Caki2 (cell line): Measurements from ENCODE around the gene FAM163B. TPM values are rescaled to one million over a fixed set of nuclear protein-coding genes. Genes with fewer than 3 reads are reported as not detected.
A peak's percentile ranks its signal among the peaks of the same experiment; 100 is the strongest.

Source experiments
- DNase-seq: peaks from one replicate; pipeline ENCODE4 v3.0.0-alpha.2; 2015; ENCODE audit warnings: low read depth
- in situ Hi-C: cut with HindIII; loops from 2 replicates; pipeline ENCODE4 v1.10.0; 2016; ENCODE audit warnings: low sequenced_read_pairs, low pct_unique_long_range_greater_than_20kb, mixed read lengths
- total RNA-seq: library from RNA; depleted of rRNA; stranded (reverse); fragments of >200 nt; shearing (Covaris generic); gene quantifications from 2 replicates; pipeline ENCODE4 v1.2.3, GENCODE V29; 2014; ENCODE audit warnings: low replicate concordance

Gene FAM163B
- total RNA-seq, 1 experiment from 2014 or later = not detected

GRCh38 chr9:133543772-133544467 lies 65.3 kb downstream of the FAM163B start:
- in situ Hi-C loops = no loop called here

GRCh38 chr9:133542002-133542401 lies 67.2 kb downstream of the FAM163B start:
- in situ Hi-C loops = no loop called here
- no peak for DNase-seq

More at GRCh38 chr9:133543772-133544467, 65.3 kb downstream of the FAM163B start:
- DNase-seq = no peak

GRCh38 chr9:133540698-133541025 lies 68.5 kb downstream of the FAM163B start:
- no peak for DNase-seq
- in situ Hi-C loops = no loop called here

- in situ Hi-C loops = no loop called here
- no peak for DNase-seq
Observed at GRCh38 chr9:133539991-133540697, 69.0 kb downstream of the FAM163B start.

- in situ Hi-C loops = no loop called here
- no peak for DNase-seq
Observed at GRCh38 chr9:133538851-133539833, 70.0 kb downstream of the FAM163B start.

GRCh38 chr9:133538176-133538575 lies 71.0 kb downstream of the FAM163B start:
- DNase-seq = no peak
- in situ Hi-C loops = no loop called here

GRCh38 chr9:133537257-133537656 lies 71.9 kb downstream of the FAM163B start:
- in situ Hi-C loops = no loop called here
- no peak for DNase-seq

GRCh38 chr9:133536536-133536935 lies 72.7 kb downstream of the FAM163B start:
- in situ Hi-C loops = no loop called here
- DNase-seq = no peak

- DNase-seq = no peak
- in situ Hi-C loops = no loop called here
Observed at GRCh38 chr9:133536080-133536479, 73.1 kb downstream of the FAM163B start.

GRCh38 chr9:133535306-133535877 lies 73.8 kb downstream of the FAM163B start:
- no peak for DNase-seq
- in situ Hi-C loops = no loop called here

- in situ Hi-C loops = no loop called here
- DNase-seq = no peak
Observed at GRCh38 chr9:133534346-133535291, 74.6 kb downstream of the FAM163B start, which contains the start of gene ADAMTSL2. ADAMTSL2 (plus strand) TSS chr9:133534704; CDS start chr9:133536713, 2,009 bp downstream.

GRCh38 chr9:133533857-133534256 lies 75.3 kb downstream of the FAM163B start:
- DNase-seq = no peak
- in situ Hi-C loops = no loop called here

- in situ Hi-C loops = no loop called here
- DNase-seq = peak; percentile 21
Observed at GRCh38 chr9:133532937-133533668, 76.1 kb downstream of the FAM163B start.

GRCh38 chr9:133531293-133531692 lies 77.9 kb downstream of the FAM163B start:
- in situ Hi-C loops = no loop called here

GRCh38 chr9:133529874-133530273 lies 79.3 kb downstream of the FAM163B start:
- in situ Hi-C loops = no loop called here
- no peak for DNase-seq

More at GRCh38 chr9:133531293-133531692, 77.9 kb downstream of the FAM163B start:
- no peak for DNase-seq

- in situ Hi-C loops = no loop called here
Observed at GRCh38 chr9:133529457-133529856, 79.7 kb downstream of the FAM163B start.

GRCh38 chr9:133528876-133529241 lies 80.3 kb downstream of the FAM163B start:
- in situ Hi-C loops = no loop called here

More at GRCh38 chr9:133529457-133529856, 79.7 kb downstream of the FAM163B start:
- no peak for DNase-seq

More at GRCh38 chr9:133528876-133529241, 80.3 kb downstream of the FAM163B start:
- DNase-seq = no peak
